ENCODE results near the gene GAGE10. TPM values are rescaled to one million over a fixed set of nuclear protein-coding genes. Genes with fewer than 3 reads are reported as not detected.
"Not testable (repeated sequence)": the region's sequence is repeated elsewhere in the genome, so short reads cannot be mapped to it uniquely, and the experiment has no call there.

The GAGE10 gene
- total RNA-seq, 2 experiments from 2014 or later, result not detected

DNA sequence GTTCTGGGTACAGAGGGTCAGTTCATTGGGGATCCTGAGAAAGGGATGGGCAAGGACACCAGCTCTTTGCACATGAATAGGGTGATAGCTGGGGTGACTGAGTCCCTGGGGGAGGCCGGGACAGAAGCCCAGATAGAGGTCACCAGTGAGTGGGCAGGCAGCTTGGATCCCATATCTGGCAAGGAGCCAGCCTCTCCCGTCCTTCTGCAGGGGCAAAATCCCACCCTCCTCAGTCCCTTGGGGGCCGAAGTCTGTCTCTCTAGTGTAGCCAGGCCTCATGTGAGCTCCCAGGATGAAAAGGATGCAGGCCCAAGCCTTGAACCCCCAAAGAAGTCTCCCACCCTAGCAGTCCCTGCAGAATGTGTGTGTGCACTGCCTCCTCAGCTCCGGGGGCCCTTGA, 16.9 kb upstream of the GAGE10 start:
- H3K9me3 Mint-ChIP-seq (ENCODE audit: low read depth), result no peaks in the 10 kb centered on the region
- CTCF ChIA-PET, result interaction anchor here (1.6 kb wide), 1 partner anchor 13 kb away, joined by 6 read pairs; no protein-coding TSS in a partner anchor
- H3K27ac Mint-ChIP-seq, result no peak overlapping the region
- ATAC-seq, result no peak
- H3K36me3 Mint-ChIP-seq, result peaks cover 12% of the 10 kb centered on the region
- no peak for DNase-seq
- no peak overlapping the region for H3K4me3 Mint-ChIP-seq
- H3K4me1 Mint-ChIP-seq, result peaks cover 35% of the 10 kb centered on the region
- H3K27me3 Mint-ChIP-seq, result no peaks in the 10 kb centered on the region

DNA sequence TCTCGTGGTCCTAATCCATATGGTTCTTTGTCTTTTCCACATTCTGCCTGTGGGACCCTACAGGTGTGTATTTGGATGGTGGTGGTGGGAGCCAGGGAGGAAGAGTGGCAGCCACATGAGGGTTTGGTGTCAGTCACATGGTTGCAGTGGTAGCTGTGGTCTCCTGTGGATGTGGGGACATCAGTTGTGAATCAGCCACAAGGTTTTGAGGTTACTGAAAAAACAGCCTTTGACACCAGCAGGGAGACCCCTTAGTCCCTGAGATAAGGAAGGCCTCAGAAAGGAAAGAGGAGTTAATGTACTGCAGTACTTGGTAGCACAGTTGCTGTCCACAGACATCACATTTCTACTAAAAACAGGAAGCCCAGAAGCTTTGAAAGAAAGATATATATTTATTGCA, 15.8 kb upstream of the GAGE10 start:
- Mint-ChIP-seq H3K4me1 (peaks cover 38% of the 10 kb centered on the region), H3K9me3 (ENCODE audit: low read depth) (no peaks in the 10 kb centered on the region), H3K4me3 (no peak overlapping the region), H3K27ac (peak overlapping the region; percentile 59), H3K27me3 (no peaks in the 10 kb centered on the region), H3K36me3 (peaks cover 7% of the 10 kb centered on the region)
- CTCF ChIA-PET, result interaction anchor here (1.2 to 1.6 kb wide), 2 partner anchors 14 to 95 kb away, joined by 3 to 6 read pairs; no protein-coding TSS in a partner anchor
- DNase-seq (peak; percentile 67), ATAC-seq (peak; percentile 54)

DNA sequence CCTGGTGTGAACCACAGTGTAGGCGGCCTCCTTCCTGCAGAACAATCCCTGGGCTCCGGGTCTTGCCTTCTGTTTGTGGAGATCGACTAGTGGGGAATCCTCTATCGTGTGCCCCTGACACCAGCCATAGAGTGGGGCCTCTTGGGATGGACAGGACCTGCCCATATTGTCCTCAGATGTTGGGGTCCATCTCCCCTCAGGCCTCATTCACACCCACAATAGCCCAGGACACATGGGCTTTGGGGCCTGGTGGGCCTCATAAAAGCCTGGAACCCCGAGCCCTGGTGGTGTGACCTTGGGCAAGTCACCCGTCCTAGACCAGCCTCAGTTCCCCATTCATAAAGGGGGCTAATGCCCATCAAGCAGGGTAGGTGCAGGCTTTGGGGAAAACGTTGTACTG, 13.2 kb upstream of the GAGE10 start:
- Mint-ChIP-seq H3K27ac (no peak overlapping the region), H3K4me1 (peaks cover 34% of the 10 kb centered on the region), H3K9me3 (ENCODE audit: low read depth) (no peaks in the 10 kb centered on the region), H3K27me3 (no peaks in the 10 kb centered on the region), H3K36me3 (peaks cover 6% of the 10 kb centered on the region), H3K4me3 (no peak overlapping the region)
- CTCF ChIA-PET, result no interaction called here
- DNase-seq, result no peak
- no peak for ATAC-seq

DNA sequence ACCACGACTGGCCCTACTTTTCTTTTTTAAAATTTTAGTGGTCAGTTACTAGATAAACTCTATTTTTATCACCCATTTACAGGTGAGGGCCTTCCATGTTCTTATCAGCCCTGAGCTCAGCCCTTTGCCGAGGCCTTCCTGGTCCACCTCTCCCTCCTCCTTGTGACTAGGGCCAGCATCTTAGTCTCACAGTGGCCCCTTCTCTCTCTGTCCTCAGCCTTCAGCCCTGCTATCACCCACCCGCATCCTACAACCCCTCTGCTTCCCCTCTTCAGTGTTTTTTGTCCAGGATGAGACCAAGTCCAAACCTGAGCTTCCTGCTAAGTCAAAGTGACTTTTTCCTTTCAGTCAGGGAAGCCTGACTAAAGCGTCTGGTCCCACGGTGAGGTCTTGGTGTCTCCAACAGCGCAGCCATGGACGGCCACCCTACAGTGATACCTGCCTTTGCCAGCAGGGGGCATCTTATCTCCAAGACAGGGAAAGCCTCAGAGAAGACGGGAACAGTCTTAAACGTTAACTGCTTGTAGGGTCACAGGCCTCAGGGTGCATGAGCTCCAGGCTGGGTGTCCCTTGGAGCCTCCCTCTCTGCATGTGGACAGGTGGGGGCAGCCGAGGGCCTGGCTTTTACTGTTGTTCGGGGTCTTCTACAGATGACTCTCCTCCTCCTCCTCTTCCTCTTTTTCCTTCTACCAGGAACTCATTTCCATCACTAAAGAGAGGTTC, 11.7 kb upstream of the GAGE10 start:
- Mint-ChIP-seq H3K9me3 (ENCODE audit: low read depth) (no peaks in the 10 kb centered on the region), H3K27ac (peak overlapping the region; percentile 57), H3K4me3 (no peak overlapping the region), H3K36me3 (peaks cover 3% of the 10 kb centered on the region), H3K27me3 (no peaks in the 10 kb centered on the region), H3K4me1 (peaks cover 35% of the 10 kb centered on the region)
- ATAC-seq, result peak; percentile 85
- CTCF ChIA-PET, result interaction anchor here (0.9 to 1.4 kb wide), 6 partner anchors 8 to 463 kb away, joined by 3 to 6 read pairs (median 3); no protein-coding TSS in a partner anchor
- DNase-seq, result peak; percentile 80

DNA sequence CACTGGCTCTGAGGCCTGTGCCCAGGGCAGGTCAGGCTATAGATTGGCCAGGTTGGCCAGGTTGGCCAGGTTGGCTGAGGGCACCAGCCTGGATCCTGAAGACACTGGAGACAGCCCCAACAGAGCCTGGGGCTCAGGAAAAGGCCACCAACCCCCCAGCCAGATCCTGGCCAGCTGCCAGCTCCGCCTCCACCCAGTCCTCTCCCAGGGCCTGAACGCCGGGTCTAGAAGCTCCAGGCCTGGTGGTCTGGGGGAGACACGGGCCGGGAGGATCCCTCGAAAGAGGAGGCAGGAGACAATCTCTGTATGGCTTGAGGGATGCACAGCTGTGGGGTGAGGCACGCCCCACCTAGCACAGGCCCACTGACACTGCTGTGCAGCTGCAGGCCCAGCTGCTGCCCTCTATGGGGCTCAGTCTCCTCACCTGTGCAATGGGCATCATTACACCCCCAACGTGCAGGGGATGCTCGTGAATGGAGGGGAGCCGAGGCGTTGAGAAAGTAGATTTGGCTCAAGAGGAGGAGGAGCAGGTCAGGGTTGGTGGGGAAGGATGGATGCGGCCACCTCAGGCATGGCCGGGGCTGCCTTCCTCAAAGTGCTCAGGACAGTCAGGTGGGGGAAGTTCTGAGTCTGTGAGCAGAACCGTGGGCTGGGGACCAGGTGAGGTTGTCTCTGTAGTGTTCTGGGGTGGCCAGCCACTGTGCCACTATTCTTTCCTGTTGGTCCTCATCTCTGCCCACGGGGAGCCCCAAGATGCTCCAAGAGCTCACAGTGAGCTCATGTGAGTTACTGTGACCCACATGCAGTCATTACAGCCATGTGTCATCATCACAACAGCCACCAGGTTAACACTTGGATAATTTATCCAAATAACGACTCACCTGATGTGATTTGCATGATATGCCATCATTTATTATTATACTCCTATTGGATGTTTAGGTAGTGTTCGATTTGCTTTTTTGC, 10.8 kb upstream of the GAGE10 start:
- peaks cover 27% of the 10 kb centered on the region for H3K4me1 Mint-ChIP-seq
- DNase-seq (no peak), ATAC-seq (no peak)
- H3K27ac Mint-ChIP-seq, result peak overlapping the region; percentile 45
- no peak overlapping the region for H3K4me3 Mint-ChIP-seq
- CTCF ChIA-PET, result interaction anchor here (0.9 to 1.4 kb wide), 6 partner anchors 7 to 126 kb away, joined by 3 to 6 read pairs (median 3); no protein-coding TSS in a partner anchor
- H3K36me3 Mint-ChIP-seq, result no peaks in the 10 kb centered on the region
- H3K9me3 Mint-ChIP-seq (ENCODE audit: low read depth), result no peaks in the 10 kb centered on the region
- no peaks in the 10 kb centered on the region for H3K27me3 Mint-ChIP-seq

DNA sequence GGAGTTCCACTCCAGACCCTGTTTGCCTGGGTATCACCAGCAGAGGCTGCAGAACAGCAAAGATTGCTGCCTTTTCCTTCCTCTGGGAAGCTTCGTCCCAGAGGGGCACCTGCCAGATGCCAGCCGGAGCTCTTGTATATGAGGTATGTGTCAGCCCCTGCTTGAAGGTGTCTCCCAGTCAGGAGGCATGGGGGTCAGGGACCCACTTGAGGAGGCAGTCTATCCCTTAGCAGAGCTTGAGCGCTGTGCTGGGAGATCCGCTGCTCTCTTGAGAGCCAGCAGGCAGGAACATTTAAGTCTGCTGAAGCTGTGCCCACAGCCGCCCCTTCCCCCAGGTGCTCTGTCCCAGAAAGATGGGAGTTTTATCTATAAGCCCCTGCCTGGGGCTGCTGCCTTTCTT, 4.2 kb upstream of the GAGE10 start:
- not testable (repeated sequence) for H3K27me3 Mint-ChIP-seq; H3K27ac Mint-ChIP-seq; DNase-seq; H3K4me3 Mint-ChIP-seq; H3K36me3 Mint-ChIP-seq; H3K9me3 Mint-ChIP-seq (ENCODE audit: low read depth); H3K4me1 Mint-ChIP-seq; ATAC-seq
- CTCF ChIA-PET, result interaction anchor here (0.9 kb wide), 1 partner anchor 7 kb away, joined by 3 read pairs; no protein-coding TSS in a partner anchor

DNA sequence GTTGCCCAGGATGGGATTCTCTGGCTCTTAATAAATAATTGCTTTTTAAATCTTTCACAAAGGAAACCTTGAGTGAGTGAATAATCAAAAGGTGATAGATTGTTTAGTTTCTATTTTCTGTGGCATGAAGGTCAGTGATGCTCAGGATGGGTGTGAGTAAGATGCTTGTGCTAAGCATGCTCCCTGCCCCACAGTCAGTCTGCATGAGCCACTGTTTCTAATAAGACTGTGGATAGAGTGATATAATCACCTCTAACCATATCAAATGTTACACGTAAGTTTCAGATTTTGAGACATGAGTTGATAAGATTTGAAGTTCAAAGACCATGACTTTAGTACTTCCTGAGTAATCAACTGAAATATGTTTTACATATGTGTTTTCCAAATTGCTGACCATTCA, 2.7 kb upstream of the GAGE10 start:
- CTCF ChIA-PET, result no interaction called here
- Mint-ChIP-seq H3K36me3 (no peaks in the 10 kb centered on the region), H3K4me1 (peaks cover 1% of the 10 kb centered on the region), H3K27ac (no peak overlapping the region), H3K9me3 (ENCODE audit: low read depth) (no peaks in the 10 kb centered on the region), H3K27me3 (no peaks in the 10 kb centered on the region), H3K4me3 (no peak overlapping the region)
- no peak for ATAC-seq
- DNase-seq, result no peak

DNA sequence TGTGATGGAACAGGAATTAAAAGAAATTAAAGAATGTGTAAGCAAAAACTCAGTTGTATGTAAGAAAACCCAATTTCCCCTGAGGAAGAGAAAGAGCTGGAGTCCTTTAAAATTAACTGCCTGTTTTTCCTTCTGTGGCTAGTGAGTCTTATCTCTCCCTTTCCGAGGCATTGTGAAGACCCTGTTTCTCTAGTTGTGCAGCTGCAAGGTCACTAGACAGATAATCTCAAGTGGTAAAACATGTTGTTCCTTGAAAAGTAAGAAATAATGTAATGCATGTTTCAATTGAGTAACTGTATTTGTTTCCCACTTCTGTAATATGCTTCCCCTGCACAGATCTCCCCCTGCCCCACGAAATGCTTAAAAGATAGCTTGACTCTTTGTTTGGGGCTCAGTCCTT, 4.3 kb downstream of the GAGE10 start:
- H3K4me3 Mint-ChIP-seq; H3K36me3 Mint-ChIP-seq; H3K27ac Mint-ChIP-seq; H3K9me3 Mint-ChIP-seq (ENCODE audit: low read depth); DNase-seq; ATAC-seq; CTCF ChIA-PET: not testable (repeated sequence)
- peaks cover 13% of the 10 kb centered on the region for H3K4me1 Mint-ChIP-seq
- peaks cover 35% of the 10 kb centered on the region for H3K27me3 Mint-ChIP-seq

DNA sequence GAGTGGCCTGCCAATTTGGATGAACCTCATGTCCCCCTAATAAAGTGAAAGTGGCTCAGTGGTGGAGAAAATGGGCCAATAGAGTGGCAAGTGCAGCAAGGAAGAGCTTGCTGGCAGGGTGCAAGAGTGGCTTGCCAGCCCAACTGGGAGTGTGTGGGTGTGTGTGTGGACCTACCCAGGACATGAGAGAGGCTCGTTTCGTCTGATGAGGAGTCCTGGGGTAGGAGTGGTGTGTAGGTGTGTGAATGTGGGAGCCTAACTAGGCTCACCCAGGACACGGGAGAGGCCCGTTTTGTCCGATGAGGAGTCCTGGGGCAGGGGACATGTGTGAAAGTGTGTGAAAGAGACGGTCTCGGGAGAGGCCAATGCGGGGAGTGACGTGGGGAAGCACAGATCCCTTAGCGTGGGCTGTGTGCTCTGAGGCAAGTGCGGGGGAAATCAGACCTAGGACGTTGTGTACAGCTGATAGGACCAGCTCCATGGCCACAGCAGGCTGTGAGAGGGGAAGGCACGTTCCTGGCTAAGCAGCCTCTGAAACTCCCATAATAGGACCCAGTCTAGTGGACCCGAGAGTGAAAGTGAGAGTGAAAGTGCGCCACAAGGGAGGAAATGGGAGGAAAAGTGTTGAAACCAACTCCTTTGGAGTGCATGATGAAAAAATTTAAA, 5.3 kb downstream of the GAGE10 start:
- no peaks in the 10 kb centered on the region for H3K36me3 Mint-ChIP-seq
- peaks cover 13% of the 10 kb centered on the region for H3K4me1 Mint-ChIP-seq
- ATAC-seq, result peak; percentile 20
- peak overlapping the region; percentile 60 for H3K4me3 Mint-ChIP-seq
- CTCF ChIA-PET, result no interaction called here
- peaks cover 35% of the 10 kb centered on the region for H3K27me3 Mint-ChIP-seq
- H3K9me3 Mint-ChIP-seq (ENCODE audit: low read depth), result no peaks in the 10 kb centered on the region
- peak overlapping the region; percentile 56 for H3K27ac Mint-ChIP-seq
- no peak for DNase-seq

DNA sequence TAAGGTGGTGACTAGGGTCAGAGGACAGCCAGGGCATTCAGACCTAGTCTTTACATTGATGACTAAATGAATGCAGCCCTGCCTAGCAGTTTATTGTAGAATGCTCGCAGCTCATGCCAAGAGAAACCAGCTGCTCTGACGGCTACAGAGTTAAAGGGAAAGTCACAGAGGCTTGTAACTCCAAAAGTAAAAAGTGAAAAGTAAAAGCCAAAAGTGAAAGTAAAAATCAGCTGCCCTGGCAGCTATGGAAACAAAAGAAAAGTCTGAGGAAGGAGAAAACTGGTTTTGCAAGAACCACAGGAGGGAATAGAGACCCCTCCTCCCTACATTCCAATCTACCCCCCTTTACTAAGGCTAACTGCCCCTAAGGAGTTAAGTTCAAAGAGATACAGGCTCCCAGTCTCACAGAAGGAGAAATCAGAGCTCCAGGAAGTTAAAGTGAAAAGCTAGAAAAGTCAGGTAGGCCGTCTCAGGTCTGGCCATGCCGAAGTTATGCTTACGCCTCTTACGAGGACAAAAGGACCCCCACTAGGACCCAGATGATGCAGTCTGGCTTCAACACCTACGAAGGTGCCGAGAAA, 6.0 kb downstream of the GAGE10 start:
- CTCF ChIA-PET, result no interaction called here
- Mint-ChIP-seq H3K9me3 (ENCODE audit: low read depth) (no peaks in the 10 kb centered on the region), H3K27ac (peak overlapping the region; percentile 15), H3K27me3 (peaks cover 35% of the 10 kb centered on the region), H3K4me3 (peak overlapping the region; percentile 60), H3K4me1 (peaks cover 13% of the 10 kb centered on the region), H3K36me3 (no peaks in the 10 kb centered on the region)
- DNase-seq (no peak), ATAC-seq (no peak)

DNA sequence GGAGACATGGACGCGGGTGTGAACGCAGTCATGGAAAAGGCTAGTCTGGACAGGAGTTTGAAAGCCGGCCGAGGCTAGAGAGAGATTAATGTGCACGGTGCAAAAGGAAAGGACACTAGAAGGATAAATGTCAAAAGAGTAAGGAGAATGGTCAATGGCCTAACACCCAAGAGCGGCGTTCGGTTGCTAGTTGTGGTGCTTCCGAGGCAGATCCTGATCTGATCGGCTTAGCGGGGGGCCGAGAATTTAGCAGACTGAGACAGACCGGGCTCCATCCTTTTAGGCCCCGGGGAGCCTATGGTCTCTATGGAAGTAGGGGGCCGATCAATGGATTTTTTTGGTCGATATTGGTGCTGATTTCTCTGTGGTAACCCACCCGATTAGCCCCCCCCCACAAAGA, 6.9 kb downstream of the GAGE10 start:
- peaks cover 35% of the 10 kb centered on the region for H3K27me3 Mint-ChIP-seq
- no peaks in the 10 kb centered on the region for H3K36me3 Mint-ChIP-seq
- no peak for ATAC-seq
- CTCF ChIA-PET, result no interaction called here
- peaks cover 13% of the 10 kb centered on the region for H3K4me1 Mint-ChIP-seq
- no peak overlapping the region for H3K4me3 Mint-ChIP-seq
- no peaks in the 10 kb centered on the region for H3K9me3 Mint-ChIP-seq (ENCODE audit: low read depth)
- DNase-seq, result no peak
- H3K27ac Mint-ChIP-seq, result no peak overlapping the region

DNA sequence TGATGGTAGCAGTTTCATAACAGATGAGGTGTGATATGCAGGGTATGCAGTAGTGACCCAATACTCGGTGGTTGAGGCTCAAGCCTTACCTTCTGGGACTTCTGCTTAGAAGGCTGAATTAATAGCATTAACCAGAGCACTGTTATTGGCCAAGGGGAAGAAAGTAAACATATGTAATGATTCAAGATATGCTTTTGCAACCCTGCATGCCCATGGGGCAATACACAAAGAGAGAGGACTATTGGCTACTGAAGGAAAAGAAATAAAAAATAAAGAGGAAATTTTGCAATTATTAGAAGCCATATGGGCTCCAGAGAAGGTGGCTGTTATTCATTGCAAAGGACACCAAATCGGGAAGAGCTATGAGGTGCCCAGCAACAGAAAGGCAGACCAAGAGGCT, 8.7 kb downstream of the GAGE10 start:
- peaks cover 32% of the 10 kb centered on the region for H3K27me3 Mint-ChIP-seq
- H3K9me3 Mint-ChIP-seq (ENCODE audit: low read depth), result no peaks in the 10 kb centered on the region
- H3K36me3 Mint-ChIP-seq, result no peaks in the 10 kb centered on the region
- CTCF ChIA-PET, result no interaction called here
- no peak overlapping the region for H3K27ac Mint-ChIP-seq
- H3K4me3 Mint-ChIP-seq, result no peak overlapping the region
- no peak for DNase-seq
- peaks cover 13% of the 10 kb centered on the region for H3K4me1 Mint-ChIP-seq
- ATAC-seq, result no peak

DNA sequence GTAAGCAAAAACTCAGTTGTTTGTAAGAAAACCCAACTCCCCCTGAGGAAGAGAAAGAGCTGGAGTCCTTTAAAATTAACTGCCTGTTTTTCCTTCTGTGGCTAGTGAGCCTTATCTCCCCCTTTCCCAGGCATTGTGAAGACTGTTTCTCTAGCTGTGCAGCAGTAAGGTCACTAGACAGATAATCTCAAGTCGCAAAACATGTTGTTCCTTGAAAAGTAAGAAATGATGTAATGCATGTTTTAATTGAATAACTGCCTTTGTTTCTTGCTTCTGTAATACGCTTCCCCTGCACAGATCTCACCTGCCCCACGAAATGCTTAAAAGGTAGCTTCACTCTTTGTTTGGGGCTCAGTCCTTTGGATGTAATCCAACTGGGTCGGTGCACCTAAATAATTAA, 12.6 kb downstream of the GAGE10 start:
- no peak for DNase-seq
- ATAC-seq, result no peak
- Mint-ChIP-seq H3K36me3 (no peaks in the 10 kb centered on the region), H3K9me3 (ENCODE audit: low read depth) (no peaks in the 10 kb centered on the region), H3K27ac (no peak overlapping the region), H3K27me3 (no peaks in the 10 kb centered on the region), H3K4me1 (no peaks in the 10 kb centered on the region), H3K4me3 (no peak overlapping the region)
- CTCF ChIA-PET, result no interaction called here

Data from activated CD8-positive, alpha-beta memory T cell treated with anti-CD3 and anti-CD28 coated beads, Interleukin-2, amount 10 ng/mL, durations not matched to agents 7 days and 5 days (primary cell).